ENCODE measurements around the gene GPR107.
A peak's percentile ranks its signal among the peaks of the same experiment; 100 is the strongest.

The GPR107 gene

DNA sequence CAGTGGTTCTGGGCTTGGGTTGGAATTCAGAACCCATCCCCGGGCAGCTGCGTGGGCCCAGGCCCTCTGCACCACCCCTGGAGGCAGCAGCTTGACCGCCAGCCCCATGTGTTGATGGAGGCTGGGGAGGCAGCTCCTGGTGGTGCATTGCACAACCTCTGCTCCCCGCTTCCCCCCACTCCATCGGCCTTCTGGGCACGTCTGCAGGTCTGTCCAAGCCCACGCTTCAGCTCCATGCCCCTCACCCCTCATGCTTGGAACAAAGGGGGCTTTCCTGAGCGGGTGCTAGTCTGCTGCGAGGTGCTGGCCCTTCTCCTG, 119.9 kb downstream of the GPR107 start:
- H3K9me3 ChIP-seq (ENCODE audit: low read depth, low read length), result no peaks in the 10 kb centered on the region
- peak overlapping the region; percentile 42 for H3K9ac ChIP-seq (ENCODE audit: insufficient read length)
- TF ChIP-seq POLR2AphosphoS5 (IDR thresholded peaks at IDR 0.05; ENCODE audit: borderline replicate concordance, low read depth, low read length) (no peak), EZH2 (IDR thresholded peaks at IDR 0.05) (no peak), FOXP2 (optimal IDR thresholded peaks at IDR 0.05; ENCODE audit: control extremely low read depth, extremely low read length, insufficient read depth) (no peak)
- H3K4me3 ChIP-seq, result peak overlapping the region; percentile 88
- no peak overlapping the region for H3K27ac ChIP-seq
- peaks cover 15% of the 10 kb centered on the region; the same call in 1 of the 2 replicates for H3K36me3 ChIP-seq (ENCODE audit: insufficient read depth, low read length)
- DNase-seq (ENCODE audit: low read depth, low spot score), result no peak

DNA sequence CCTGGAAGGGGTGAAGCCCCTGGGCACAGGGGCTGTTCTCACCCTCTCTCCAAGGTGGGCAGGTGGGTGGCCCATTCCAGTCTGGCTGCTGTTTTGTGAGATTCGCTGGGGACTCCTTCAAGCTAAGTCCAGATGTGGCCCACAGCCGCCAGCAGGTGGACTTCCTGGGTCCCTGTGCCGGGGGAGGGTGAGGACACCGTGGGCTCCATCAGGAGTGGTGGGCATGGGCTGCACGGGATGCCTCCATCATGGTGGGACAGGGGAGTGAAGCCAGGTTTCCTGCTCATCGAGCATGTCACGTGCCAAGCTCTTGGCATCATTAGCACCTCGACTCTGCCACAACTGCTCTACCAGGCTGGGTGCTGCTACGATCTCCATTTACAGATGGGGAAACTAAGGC, 120.3 kb downstream of the GPR107 start:
- TF ChIP-seq POLR2AphosphoS5 (IDR thresholded peaks at IDR 0.05; ENCODE audit: borderline replicate concordance, low read depth, low read length) (no peak), EZH2 (IDR thresholded peaks at IDR 0.05) (no peak), FOXP2 (optimal IDR thresholded peaks at IDR 0.05; ENCODE audit: control extremely low read depth, extremely low read length, insufficient read depth) (no peak)
- no peak overlapping the region for H3K27ac ChIP-seq
- no peak for DNase-seq (ENCODE audit: low read depth, low spot score)

DNA sequence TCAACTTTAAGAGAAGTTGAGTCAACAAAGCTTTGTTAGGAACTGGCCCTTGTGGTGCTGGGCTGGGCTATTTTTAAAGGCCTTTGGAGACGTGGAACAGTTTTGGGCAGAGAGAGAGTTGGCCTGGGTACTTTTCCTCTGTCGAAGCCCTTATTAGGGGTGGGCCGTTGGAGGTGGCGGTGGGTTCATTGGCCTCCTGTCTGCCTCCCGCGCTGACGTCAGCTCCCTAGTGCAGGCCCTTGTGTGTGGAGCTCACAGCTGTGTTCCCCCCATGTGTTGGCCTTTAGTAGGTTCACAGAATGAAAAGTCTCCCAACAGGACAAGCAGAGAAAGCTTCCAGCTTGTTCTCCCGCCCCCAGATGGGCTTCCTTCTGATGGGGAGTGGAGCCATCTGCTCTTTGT, 121.2 kb downstream of the GPR107 start:
- no peak for DNase-seq (ENCODE audit: low read depth, low spot score)
- no peak overlapping the region for H3K27ac ChIP-seq
- peaks cover 15% of the 10 kb centered on the region; the same call in 1 of the 2 replicates for H3K36me3 ChIP-seq (ENCODE audit: insufficient read depth, low read length)
- no peaks in the 10 kb centered on the region for H3K9me3 ChIP-seq (ENCODE audit: low read depth, low read length)
- no peak overlapping the region for H3K9ac ChIP-seq (ENCODE audit: insufficient read length)
- TF ChIP-seq EZH2 (IDR thresholded peaks at IDR 0.05), result no peak
- TF ChIP-seq POLR2AphosphoS5 (IDR thresholded peaks at IDR 0.05; ENCODE audit: borderline replicate concordance, low read depth, low read length), result no peak
- TF ChIP-seq FOXP2 (optimal IDR thresholded peaks at IDR 0.05; ENCODE audit: control extremely low read depth, extremely low read length, insufficient read depth), result no peak
- H3K4me3 ChIP-seq, result no peak overlapping the region

More for the DNA sequence above, 120.3 kb downstream of the GPR107 start:
- no peaks in the 10 kb centered on the region for H3K9me3 ChIP-seq (ENCODE audit: low read depth, low read length)
- peak overlapping the region; percentile 88 for H3K4me3 ChIP-seq
- peaks cover 15% of the 10 kb centered on the region; the same call in 1 of the 2 replicates for H3K36me3 ChIP-seq (ENCODE audit: insufficient read depth, low read length)
- H3K9ac ChIP-seq (ENCODE audit: insufficient read length), result no peak overlapping the region

DNA sequence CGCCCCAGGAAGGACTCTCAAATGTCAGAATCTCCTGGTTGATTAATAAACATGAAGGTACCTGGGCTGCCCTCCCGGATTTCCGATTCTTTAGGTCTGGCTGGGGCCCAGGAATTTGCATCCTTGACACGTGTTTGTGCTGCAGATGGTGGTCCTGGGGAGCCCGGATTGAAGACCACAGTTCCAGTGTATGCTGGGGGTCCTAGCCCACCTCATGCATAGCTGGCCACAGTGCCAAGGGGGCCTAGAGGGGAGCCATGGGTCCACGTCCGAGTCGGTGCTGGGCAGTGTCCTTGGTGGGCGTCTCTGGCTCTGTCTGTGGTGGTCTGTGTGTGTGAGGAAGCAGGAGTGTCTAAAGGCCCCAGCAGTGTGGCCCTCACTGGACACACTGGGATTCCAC, 121.6 kb downstream of the GPR107 start:
- Histone ChIP-seq H3K27ac (no peak overlapping the region), H3K36me3 (ENCODE audit: insufficient read depth, low read length) (peaks cover 15% of the 10 kb centered on the region; the same call in 1 of the 2 replicates), H3K9ac (ENCODE audit: insufficient read length) (no peak overlapping the region), H3K4me3 (no peak overlapping the region), H3K9me3 (ENCODE audit: low read depth, low read length) (no peaks in the 10 kb centered on the region)
- DNase-seq (ENCODE audit: low read depth, low spot score), result no peak
- TF ChIP-seq EZH2 (IDR thresholded peaks at IDR 0.05) (no peak), POLR2AphosphoS5 (IDR thresholded peaks at IDR 0.05; ENCODE audit: borderline replicate concordance, low read depth, low read length) (no peak), FOXP2 (optimal IDR thresholded peaks at IDR 0.05; ENCODE audit: control extremely low read depth, extremely low read length, insufficient read depth) (no peak)

DNA sequence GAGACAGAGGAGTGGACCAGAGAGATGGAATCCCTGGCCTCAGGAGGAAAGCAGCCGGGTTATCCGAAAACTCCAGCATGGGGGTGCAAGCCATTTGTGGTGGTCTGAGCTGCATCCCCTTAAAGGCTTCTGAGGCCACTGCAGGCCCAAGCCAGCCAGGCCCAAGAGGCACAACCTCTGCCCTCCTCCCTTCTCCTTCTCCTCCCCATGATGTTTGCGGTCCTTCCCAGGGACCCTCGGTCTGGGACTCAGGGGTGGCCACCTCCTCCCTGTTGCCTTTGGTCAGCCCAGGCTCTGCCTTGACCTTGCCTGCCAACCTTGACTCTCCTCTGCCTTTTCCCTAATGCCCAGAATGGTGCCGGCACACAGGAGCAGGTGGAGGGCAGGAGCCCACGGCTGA, 123.1 kb downstream of the GPR107 start:
- no peak for DNase-seq (ENCODE audit: low read depth, low spot score)
- H3K9ac ChIP-seq (ENCODE audit: insufficient read length), result no peak overlapping the region
- H3K4me3 ChIP-seq, result no peak overlapping the region
- TF ChIP-seq EZH2 (IDR thresholded peaks at IDR 0.05) (no peak), POLR2AphosphoS5 (IDR thresholded peaks at IDR 0.05; ENCODE audit: borderline replicate concordance, low read depth, low read length) (no peak), FOXP2 (optimal IDR thresholded peaks at IDR 0.05; ENCODE audit: control extremely low read depth, extremely low read length, insufficient read depth) (no peak)
- H3K36me3 ChIP-seq (ENCODE audit: insufficient read depth, low read length), result peaks cover 15% of the 10 kb centered on the region; the same call in 1 of the 2 replicates
- H3K27ac ChIP-seq, result no peak overlapping the region
- no peaks in the 10 kb centered on the region for H3K9me3 ChIP-seq (ENCODE audit: low read depth, low read length)

DNA sequence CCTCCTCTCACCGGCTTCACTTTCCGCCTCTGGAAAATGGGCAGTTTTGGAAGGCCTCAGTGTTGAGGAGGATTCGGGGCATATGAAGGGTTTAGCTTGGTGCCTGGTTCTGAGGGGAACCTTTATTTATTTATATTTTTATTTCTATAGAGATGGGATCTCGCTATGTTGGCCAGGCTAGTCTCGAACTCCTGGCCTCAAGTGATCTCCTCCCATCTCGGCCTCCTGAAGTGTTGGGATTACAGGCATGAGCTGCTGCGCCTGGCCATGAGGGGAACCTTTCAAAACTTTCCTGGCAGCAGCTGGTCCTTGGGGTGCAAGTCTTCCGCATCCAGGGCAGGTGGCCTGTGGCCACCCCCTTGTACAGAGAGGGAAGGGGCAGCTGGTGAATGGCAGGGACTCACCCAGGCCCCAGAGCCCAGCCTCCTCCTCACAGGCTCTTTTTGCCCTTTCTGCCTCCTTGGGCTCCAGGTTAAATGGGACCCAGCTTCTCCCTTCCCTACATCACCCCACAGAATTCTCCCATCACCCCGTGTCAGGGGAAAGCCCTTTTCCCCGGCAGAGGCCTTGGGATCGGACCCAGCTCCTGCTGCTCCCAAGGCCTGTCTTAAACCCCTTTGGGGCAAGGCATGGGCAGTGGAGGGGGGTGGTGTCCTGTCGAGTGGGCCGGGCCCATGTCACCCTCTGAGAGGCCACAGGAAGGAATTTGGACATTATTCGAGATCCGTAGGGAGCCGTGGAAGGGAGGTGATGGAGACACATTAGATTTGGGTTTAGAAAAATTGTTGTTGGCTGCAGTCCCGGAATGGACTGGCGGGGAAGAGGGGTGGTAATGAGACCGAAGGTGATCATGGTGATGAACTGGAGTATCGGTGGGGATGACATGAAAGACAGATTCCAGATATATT, 124.4 kb downstream of the GPR107 start:
- no peak for DNase-seq (ENCODE audit: low read depth, low spot score)
- no peak overlapping the region for H3K9ac ChIP-seq (ENCODE audit: insufficient read length)
- no peaks in the 10 kb centered on the region for H3K9me3 ChIP-seq (ENCODE audit: low read depth, low read length)
- no peak overlapping the region for H3K4me3 ChIP-seq
- TF ChIP-seq FOXP2 (optimal IDR thresholded peaks at IDR 0.05; ENCODE audit: control extremely low read depth, extremely low read length, insufficient read depth) (no peak), EZH2 (IDR thresholded peaks at IDR 0.05) (no peak), POLR2AphosphoS5 (IDR thresholded peaks at IDR 0.05; ENCODE audit: borderline replicate concordance, low read depth, low read length) (no peak)
- H3K27ac ChIP-seq, result no peak overlapping the region
- peaks cover 15% of the 10 kb centered on the region; the same call in 1 of the 2 replicates for H3K36me3 ChIP-seq (ENCODE audit: insufficient read depth, low read length)

DNA sequence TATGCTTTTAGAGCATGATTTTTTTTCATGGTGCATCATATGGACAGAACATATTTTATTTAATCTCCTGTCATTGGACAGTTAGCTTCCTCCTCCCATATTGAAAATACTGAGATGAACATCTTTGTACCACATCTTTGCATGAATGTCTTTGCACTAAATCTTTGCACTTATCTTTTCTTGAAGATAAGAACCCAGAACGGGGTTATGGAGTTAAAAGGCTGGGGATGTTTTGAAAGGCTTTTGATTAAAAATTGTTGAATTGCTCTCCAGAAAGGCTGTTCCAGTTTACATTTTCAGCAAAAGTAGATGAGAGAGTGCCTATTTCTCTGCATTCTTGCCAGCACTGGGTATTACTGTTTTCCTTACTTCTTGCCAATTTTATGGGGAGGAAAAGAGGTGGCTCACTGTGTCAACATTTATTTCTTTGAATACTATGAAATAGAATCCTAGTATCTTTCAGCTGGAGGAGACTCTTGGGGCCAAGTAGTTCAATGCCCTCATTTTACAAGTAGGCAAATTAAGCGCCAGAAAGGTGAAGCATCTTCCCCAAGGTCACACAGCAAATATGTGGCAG, 125.7 kb downstream of the GPR107 start:
- H3K27ac ChIP-seq, result peak overlapping the region; percentile 51
- TF ChIP-seq POLR2AphosphoS5 (IDR thresholded peaks at IDR 0.05; ENCODE audit: borderline replicate concordance, low read depth, low read length) (no peak), EZH2 (IDR thresholded peaks at IDR 0.05) (no peak), FOXP2 (optimal IDR thresholded peaks at IDR 0.05; ENCODE audit: control extremely low read depth, extremely low read length, insufficient read depth) (no peak)
- H3K4me3 ChIP-seq, result no peak overlapping the region
- peaks cover 15% of the 10 kb centered on the region; the same call in 1 of the 2 replicates for H3K36me3 ChIP-seq (ENCODE audit: insufficient read depth, low read length)
- DNase-seq (ENCODE audit: low read depth, low spot score), result no peak
- H3K9me3 ChIP-seq (ENCODE audit: low read depth, low read length), result no peaks in the 10 kb centered on the region
- no peak overlapping the region for H3K9ac ChIP-seq (ENCODE audit: insufficient read length)

DNA sequence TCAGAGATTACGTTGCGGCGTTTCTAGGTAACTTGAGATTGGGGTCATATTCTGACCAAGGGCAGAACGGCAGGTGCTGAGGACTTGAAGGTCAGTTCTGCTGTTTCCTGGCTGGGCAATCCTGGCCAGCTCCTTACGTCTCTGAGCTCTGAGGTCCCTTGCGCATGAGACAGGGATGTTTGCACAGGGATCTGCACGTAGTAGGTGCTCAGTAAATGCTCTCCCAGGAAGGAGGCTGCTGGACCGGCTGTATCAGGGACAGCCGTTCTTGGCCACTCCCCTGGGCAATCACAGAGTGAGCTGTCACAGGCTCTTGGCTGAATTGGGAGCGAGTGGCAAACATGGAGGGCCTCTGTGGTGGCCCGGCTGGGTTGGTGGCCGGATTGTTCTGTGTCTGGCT, 126.8 kb downstream of the GPR107 start:
- no peak for TF ChIP-seq EZH2 (IDR thresholded peaks at IDR 0.05)
- TF ChIP-seq POLR2AphosphoS5 (IDR thresholded peaks at IDR 0.05; ENCODE audit: borderline replicate concordance, low read depth, low read length), result no peak
- no peak for TF ChIP-seq FOXP2 (optimal IDR thresholded peaks at IDR 0.05; ENCODE audit: control extremely low read depth, extremely low read length, insufficient read depth)
- H3K36me3 ChIP-seq (ENCODE audit: insufficient read depth, low read length), result peaks cover 13% of the 10 kb centered on the region; the same call in 1 of the 2 replicates
- H3K4me3 ChIP-seq, result no peak overlapping the region
- DNase-seq (ENCODE audit: low read depth, low spot score), result no peak
- no peak overlapping the region for H3K9ac ChIP-seq (ENCODE audit: insufficient read length)
- no peak overlapping the region for H3K27ac ChIP-seq
- H3K9me3 ChIP-seq (ENCODE audit: low read depth, low read length), result no peaks in the 10 kb centered on the region
